AML-193 (cell line): ENCODE data around the gene GSTO2.

Source experiments
- DNase-seq, 2 experiments: peaks; one replicate each; lab custom pipeline; 2025; lab: John Stamatoyannopoulos, UW

GSTO2 gene

DNA sequence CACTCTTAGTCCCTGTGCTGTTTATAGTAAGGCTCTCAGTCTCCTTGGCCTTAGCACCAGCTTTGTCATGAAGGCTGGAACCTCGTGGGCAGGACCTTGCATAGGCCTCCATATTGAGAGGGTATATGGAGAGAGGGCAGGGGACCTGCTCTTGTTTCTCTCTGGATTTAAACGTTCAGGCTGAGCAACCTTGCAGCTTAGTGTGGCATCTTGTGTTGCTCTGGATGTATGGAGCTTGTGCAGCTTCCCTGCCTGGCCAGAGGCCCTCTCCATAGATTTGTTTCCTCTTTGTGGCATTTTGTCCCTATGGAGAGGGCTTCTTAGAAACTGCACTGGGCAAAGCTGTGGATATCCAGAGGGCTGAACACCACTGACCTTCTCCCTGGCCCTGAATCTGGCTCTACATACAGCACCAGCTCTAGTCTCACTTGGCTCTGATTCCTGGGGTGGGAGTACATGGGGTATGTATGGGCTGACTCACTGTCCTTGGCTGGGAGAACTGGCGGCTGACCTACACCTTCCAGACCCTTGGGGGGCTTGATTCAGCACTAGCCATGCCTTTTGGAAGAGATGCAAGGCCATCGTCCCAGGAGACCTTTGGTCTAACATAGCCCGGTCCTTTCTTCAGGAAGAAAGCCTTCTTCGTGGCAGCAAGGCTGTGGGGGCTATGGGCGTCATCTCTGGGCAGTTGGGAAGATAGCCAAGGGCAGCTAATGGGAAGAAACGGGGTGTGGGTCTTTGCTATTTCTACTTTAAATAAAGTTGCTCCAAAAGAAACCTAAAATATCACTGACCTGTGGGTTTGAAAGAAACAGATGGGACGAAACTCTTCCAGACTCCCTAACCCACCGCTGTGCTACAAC is 38.8 kb downstream of the GSTO2 start:
- DNase-seq, result no peak

DNA sequence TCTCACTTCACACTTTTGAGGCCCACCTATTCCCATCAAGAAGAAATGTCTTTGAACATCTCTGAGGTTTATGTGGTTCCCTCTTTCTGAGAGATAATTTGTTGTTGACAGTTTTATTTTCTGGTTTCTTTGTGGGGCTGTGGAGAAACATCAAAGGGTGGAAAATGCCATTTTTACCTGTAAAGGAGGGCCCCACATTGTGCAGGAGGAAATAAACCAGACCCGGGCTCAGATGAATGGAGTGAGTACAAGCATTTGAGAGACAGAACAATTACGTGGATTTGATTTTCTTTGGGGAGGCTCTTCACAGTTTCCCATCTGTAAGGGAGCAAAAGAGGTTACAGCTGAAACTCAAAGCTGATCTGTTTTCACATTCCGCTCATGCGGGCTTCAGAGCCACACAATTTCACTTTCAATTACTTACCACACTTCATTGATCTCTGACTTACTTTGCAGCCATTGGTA is 39.5 kb downstream of the GSTO2 start:
- DNase-seq, result no peak

DNA sequence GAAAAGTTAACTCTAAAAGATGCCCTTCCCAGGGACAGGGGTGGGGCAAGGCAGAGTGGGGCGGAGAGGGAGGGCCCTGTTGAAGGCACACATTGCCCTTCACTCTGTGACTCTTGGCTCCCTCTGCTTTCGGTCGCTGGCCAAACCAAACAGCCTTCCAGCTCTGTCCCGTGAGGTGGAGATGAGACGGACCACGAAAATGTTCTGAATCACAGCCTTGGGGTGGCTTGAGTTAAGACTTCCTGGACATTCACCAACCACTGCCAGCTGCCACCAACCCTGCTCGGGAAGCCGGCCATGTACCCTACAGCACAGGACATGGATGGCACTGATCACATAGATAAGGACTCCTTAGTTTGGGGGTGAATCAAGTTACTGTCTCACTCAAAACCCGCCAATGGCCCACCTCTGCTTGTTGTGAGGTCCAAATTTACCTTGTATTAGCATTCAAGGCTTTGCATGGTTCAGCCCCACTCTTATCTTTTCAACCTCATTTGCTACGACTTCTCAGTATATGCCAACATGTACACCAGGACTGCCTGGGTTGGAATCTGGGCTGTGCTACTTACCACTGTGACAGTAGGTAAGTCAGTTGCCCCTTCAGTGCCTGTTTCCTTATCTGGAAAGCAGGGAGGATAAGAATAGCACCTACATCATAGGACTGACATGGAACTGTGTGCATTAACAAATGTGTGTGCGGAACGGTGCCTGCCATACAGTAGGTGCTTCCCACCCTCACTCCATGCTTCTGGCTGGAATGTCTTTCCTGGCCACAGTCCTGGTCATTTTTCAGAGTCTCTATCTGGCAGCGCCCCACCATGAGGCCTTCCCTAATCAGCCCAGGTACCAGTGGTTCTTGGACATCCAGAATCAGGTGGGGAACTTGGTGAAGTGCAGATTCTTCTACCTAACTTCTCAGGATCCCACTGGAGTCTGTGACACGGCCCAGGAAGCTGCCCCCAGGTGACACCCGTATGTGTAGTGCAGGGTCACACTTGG is 41.3 kb downstream of the GSTO2 start:
- no peak for DNase-seq

DNA sequence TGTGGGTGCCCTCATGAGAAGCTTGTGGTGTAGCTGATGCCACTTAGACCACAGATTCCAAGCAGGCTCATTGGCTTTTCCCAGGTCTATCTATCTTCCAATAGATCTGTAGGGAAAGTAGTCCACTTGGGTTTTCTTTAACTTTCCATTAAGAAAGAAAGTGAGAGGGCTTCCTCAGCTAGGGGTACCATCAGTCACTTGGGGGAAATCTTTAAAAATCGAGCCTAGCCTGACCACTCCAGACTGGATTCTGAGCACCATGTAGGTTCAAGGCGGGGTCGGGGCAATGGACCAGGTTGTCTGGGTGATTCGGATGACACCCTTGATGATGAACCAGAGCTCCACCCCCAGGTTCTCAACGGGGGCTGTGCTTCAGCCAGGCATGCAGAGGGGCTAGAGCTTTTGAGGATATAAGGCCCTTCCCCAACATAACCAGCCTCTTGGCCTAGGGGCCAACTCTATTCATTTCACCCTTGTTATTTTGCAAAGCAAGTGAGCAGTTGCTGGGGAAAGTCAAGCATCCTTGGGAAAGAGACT is 42.3 kb downstream of the GSTO2 start:
- DNase-seq, result no peak

DNA sequence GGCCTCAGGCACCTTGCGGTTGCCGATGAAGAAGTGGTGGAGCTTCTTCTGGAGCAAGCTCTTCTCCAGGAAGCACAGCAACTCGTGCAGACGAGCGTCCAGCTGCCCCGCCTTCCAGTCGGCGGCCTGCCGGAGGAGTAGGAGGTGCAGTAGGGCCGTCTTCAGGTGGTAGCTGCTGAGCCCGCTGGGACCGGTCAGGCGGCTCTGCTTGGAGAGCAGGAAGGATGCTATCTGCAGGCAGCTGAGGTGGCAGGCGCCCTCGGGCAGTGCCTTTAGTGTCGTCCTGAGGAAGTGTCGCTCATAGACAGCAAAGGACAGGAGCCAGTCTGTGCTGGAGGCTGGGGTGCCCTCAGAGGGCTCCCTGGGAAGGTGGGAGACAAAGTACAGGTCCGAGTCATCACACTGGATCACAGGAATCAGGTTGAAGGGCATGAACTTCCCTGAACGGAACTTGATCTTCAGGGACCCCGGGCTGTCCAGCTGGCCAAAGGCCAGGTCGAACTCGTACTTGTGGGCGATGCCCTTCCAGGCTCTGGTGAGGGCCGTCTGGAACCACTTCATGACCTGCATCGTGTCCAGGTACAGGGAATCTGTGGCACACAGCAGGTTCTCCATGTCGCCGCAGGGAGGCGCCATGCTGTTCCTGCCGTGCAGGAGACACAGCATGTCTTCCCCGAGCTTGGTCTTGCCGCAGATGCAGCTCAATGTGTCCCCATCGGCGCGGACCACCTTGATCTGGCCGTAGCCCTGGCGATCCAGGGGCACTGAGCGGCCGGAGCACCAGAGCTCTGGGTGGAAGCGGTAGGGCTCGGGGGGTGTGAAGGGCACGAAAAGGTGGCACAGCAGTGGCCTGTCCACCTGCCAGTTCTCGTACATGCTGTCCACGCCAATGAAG is 45.9 kb downstream of the GSTO2 start:
- no peak for DNase-seq

DNA sequence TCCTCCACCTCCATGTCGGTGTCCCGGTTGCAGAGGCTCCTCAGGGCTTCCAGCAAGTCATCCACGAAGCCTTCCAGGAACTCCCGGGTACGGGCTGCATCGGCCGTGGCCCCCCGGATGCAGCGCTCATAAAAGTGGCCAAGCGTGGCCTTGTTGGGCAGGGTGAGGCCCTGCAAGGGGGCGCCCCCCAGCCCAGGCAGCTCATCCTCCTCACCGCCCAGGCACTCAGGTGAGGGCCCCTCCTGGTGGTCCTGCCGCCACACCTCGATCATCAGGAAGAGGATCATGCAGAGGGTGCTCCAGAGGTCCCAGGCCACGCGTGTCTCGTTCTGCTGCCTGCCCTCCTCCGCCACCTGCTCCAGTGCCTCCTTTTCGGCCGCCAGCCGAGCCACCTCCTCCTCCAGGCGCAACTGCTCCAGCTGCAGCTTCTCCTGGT is 46.5 kb downstream of the GSTO2 start:
- no peak for DNase-seq

DNA sequence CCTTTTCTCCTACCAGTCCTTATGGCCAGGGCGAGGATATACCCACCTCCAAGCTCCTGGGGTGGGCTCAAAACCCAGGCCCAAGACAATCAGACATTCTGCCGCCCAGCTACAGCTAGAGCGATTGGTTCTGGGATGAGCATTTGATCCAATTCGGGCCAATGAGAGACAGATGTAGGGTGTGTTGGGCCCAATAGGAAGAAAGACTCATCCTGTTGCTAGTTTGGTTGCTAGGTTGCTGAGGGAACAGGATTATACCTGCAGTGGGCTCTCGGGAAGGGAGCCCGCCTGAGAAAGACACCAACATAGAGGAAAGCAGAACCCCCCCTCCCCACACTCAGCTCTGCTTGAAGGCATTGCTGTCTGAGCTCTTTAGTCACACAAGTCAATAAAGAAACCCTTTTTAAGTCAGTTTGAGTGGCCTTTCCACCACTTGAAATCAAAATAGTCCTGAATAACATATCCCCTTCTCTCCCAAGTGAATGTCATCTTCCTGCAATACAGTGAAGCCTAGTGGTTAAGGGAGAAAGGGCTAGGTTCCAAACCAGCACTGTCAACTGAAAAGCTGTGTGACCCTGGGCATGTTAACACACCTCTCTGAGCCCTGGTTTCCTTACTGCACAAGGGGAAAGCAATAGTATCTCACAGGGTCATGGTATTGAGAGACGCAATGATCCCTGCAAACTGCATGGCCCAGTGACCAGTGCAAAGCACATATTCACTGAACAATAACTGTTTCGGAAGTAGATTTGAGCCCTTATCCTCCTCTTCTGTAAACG is 47.5 kb downstream of the GSTO2 start:
- no peak for DNase-seq

DNA sequence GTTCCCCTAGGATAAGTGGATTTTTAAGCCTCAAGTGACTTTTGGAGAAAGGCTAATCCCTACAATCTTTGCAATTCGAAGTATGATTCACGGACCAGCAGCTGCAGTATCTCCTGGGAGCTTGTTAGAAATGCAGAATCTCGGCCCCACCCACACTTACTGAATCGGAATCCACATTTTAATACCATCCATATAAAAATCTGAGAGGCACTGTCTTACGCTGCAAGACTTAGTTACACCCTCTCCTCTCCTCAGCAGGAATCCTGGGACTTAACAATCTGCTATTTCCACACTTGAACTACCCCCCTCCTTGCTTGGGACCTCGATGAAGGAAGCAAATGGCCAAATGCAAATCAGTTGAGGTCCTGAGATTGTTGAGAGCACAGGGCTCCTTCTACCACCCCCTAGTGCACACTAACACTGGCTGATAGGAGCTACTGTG is 48.3 kb downstream of the GSTO2 start:
- DNase-seq, result no peak

DNA sequence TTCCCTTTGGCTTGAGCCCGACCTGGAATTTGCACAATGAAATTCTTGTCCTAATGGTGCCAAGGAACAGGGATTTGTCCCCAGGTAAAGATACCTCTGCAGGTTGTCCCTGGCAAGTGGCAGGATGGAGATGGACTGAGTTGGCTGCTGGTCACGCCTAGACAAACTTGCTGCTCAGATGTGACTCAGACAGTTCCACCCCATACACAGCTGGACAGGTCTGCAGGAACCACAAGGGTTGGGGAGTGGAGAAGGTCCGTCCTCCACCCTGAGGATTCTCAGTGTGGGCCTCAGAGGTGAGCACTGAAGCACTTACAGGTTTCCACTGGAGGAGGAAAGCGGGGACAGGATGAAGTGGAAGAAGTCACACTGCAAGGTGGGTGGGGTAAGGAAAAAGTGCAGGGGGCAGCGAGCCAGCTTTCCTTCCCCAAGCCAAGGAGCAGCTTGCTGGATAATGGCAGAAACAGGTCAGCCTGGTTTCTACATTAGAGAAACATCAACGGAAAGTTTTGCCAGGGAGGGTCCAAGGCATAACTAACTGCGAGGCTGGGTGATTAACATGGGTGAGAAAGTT is 48.8 kb downstream of the GSTO2 start:
- no peak for DNase-seq

DNA sequence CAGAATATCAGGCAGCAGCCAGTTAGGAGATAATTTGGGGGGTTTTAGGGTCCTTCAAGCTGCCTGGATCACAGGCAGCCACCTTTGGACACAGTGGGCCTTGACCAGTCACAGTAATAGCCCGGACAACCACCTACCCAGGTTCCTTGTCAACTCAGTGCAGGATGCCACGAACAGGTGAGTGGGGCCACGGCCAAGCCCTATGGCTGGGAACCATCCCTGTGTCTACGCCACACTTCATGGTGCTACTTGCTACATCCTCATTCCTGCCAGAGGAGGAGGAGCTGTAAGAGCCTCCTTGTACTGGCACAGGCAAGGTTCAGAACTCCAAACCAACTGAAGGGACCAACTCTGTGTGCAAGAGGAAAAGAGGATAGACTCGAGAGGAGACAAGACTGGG is 49.3 kb downstream of the GSTO2 start:
- DNase-seq, result no peak

DNA sequence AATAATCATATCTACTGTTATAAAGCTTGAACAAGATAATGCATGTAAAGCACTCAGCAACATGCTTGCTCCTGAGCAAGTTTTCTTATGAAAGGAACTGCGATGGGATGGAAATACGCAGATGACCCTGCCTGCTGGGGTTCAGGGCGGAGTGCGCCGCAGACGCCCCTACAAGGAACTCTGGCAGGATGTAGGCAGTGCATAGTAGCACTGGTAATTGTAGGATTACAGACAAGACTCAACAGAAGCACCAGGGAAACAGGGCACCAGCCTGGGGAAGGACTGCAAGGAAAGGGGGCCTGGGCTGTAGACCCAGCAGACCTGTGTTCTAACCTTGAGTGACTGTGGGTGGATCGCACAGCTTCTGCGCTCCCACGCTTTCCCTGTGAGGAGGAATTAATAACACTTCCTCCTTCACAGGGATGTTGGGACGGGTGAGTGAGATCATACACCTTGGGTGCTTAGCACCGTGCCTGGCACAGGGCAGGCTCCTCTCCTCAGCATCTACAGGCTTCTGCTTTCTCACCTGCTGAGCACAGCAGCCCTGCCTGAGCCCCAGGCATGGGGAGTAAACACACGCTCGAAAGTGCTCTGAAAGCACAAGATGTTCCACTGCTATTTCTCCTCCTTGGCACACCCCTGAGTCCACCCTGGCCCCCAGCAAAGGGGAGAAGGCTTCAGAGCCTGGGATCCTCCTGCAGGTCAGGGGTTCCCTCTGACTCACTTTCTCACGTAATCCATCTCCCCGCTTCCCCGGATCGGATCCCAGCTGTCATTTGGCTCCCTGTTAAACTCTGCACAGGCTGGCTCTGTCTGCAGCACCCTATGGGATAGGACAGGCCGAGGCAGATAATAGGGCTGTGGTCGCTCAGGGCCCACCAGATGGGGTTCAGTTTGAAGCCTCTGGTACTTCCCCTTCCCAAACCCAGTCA is 50.1 kb downstream of the GSTO2 start:
- DNase-seq, result no peak

DNA sequence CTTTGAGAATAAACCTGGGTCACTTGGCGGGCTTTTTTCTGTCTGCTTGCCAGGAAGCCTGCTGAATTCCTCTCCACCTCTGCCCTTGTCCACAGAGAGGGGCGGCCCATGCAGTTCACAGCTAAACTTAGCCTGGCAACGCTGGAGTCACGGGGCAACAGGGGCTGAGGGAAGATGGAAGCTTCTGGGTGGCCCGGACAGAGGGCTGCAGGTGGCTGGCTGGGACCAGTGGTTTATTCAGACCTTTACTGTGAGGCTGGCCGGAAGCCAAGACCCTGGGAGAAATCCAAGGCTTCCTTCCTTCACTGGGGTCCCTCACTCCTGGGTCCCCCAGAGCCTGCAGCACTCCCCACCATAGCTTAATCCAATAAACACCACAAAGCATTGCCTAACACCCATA is 52.2 kb downstream of the GSTO2 start:
- no peak for DNase-seq

DNA sequence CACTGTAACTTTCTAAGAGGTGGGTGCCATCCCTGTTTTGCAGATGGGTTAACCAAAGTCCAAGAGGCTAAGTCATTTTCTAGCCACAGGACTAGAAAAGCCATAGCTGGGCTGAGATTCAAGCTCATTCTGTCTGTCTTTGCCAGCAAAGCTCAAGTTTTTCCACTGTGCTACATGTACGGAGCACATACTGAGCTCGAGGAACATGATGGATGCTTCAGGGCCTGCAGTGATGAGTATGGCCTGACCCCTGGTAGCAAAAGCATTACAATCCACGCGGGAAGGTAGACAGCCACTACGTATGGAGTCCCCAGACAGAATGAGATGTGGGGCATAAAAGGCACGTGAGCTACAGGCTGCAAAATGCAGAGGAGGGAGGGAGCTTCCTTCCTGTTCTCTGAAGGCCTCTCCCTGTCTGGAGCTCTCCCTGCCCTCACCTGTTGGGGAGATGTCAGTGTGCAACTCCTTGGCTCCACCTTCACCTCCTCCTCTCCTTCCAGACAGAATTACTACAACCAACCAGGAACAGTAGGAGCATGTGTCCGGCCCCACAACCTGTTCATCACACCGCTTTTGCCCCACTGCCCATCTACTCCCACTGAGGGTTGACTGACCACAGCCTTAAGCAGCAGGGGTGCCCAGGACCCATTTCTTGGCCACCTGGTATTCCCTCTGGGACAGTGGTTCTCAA is 52.9 kb downstream of the GSTO2 start:
- no peak for DNase-seq

DNA sequence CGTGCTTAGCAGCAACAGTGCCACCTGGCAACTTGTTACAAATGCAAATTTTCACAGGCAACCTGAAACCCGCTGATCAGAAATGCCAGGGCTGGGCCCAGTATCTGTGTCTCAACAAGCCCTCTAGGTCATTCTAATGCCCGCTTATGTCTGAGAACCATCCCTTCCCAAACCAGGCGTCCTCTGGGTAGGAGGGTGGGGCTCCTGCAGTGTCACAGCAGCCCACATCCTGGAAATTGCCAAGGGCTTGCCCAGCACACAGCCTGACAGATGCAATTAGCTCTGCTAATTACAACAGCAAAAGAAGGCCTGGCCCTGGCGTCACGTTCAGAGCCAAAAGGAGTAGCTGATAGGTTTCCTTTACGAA is 53.4 kb downstream of the GSTO2 start:
- DNase-seq, result peak; percentile 54 to 60

DNA sequence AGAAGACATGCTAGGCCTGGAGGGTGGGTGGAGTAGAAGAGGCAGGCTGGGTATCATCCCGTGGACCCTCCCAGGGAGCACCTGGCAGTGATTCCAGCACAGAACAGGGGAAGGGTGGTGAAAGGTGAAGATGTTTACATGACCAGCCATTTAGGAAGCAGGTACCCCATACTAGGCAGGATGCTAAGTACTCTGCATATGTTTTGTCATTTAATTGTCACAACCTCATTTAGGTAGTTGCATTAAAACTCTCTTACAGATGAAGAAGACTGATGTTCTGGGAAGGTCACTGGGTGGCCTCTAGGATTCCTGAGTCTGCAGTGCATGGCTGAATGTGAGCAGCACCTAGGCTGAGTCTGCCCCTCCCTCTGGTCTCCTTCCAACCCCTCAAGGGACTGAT is 54.1 kb downstream of the GSTO2 start:
- no peak for DNase-seq

DNA sequence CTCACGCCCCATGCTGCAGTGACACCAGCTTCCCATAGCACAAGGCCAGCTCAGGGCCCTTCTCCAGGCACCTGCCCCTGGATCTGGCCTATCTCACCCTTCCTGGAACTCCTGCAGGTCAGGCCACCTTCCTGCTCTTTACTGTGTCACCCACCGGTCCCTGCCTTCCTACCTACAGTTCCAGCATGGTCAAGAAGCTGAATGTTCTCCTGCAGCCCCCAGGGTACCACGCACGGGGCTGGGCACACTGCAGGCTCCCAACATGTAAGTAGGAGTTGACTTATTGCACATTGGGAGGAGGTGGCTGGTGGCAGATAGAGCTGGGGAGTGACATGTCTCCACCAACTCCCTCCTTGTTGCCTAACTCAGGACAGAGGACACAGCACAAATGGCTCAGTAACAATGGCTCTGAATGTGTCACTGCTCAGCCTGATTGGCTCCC is 54.8 kb downstream of the GSTO2 start:
- peak; percentile 80 to 82 for DNase-seq

DNA sequence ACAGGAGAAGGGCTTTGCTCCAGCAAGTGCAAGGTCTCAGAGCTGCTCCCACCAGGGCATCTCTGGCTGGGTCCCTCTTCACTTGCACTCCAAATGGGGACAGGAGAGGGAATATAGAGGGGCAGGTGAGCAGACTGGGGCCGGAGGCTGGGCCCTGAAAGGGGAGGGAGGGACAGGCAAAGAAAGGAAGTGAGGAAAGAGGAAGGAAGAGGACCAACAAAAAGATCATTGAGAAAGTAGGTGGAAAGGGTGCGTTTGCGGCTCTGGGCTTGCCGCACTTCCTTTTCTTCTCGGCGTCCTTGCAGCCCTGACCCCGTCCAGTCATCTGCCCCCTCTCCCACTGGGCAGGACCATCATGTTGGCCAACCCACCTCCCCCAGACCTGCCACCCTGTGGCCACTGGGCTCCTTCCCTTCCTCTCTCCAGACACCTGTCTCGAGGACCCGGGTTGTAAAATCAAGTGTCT is 55.3 kb downstream of the GSTO2 start:
- peak; percentile 91 to 94 for DNase-seq

DNA sequence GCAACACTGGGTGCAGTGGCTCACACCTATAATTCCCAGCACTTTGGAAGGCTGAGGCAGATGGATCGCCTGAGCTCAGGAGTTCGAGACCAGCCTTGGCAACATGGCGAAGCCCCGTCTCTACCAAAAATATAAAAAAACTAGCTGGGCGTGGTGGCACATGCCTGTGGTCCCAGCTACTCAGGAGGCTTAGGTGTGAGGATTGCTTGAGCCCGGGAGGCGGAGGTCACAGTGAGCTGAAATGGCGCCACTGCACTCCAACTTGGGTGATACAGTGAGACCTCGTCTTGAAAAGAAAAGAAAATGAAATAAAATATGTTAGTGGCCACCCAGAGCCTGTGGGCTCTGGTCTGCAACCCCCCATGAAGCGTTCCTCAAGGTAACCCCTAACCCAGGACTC is 55.9 kb downstream of the GSTO2 start:
- no peak for DNase-seq
